ENCODE data around the gene NUP210.

Gene NUP210

GRCh38 chr3:13346481-13347389 is 73.4 kb downstream of the NUP210 start:
- Histone ChIP-seq H3K4me1 (ENCODE audit: control insufficient read depth, low read depth, low read length) (peaks cover 4% of the 10 kb centered on the region), H3K27me3 (ENCODE audit: insufficient read depth, low read length, poor library complexity) (no peaks in the 10 kb centered on the region), H3K4me2 (ENCODE audit: low read length) (no peak overlapping the region), H3K4ac (ENCODE audit: low read depth, low read length) (no peak overlapping the region), H3K9ac (ENCODE audit: low read length) (no peak overlapping the region), H3K27ac (ENCODE audit: low read depth, low read length) (peak overlapping the region; percentile 66), H3K79me2 (ENCODE audit: control insufficient read depth, insufficient read depth, low read length) (no peaks in the 10 kb centered on the region), H4K8ac (ENCODE audit: low read depth, low read length) (no peak overlapping the region), H3K18ac (ENCODE audit: low read length) (no peak overlapping the region), H2AK5ac (ENCODE audit: low read length) (no peak overlapping the region), H4K5ac (ENCODE audit: low read length) (no peak overlapping the region), H2BK5ac (ENCODE audit: low read length) (no peak overlapping the region), H3K4me3 (ENCODE audit: low read length) (no peak overlapping the region), H2BK120ac (ENCODE audit: low read depth, low read length) (no peak overlapping the region), H3K36me3 (ENCODE audit: control insufficient read depth, insufficient read depth, low read length) (no peaks in the 10 kb centered on the region), H3K79me1 (ENCODE audit: low read length) (no peaks in the 10 kb centered on the region), H2BK15ac (replicated peaks; ENCODE audit: low read depth) (no peak overlapping the region), H3K23ac (ENCODE audit: low read length) (no peak overlapping the region), H3K56ac (ENCODE audit: low read length) (peak overlapping the region; percentile 62)
- peak; percentile 91 for DNase-seq
- no CpG with 5 or more reads among the region's 23 CpGs for whole genome bisulfite sequencing (ENCODE audit: extremely low coverage, insufficient coverage, low lambda C conversion rate)

DNA sequence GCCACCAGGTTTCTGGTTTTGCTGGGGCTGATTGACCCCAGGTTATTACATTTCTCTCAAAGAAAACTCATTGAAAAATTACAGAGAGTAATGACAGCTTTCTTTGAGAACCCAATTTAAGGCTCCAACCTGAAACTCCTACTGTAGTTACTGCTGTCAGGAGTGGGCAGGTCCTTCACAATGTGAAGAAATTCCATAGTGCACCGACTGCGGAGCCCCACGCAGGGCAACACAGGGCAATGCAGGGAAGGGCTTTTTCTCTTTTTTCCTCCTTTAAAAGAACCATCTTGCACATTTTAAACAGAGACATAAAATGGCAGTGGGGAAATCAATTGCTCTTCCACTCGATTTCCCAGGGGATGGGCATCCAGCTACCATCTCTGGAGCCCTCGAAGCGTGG is 74.3 kb downstream of the NUP210 start:
- Histone ChIP-seq H3K4me3 (ENCODE audit: low read length) (no peak overlapping the region), H4K8ac (ENCODE audit: low read depth, low read length) (no peak overlapping the region), H3K79me2 (ENCODE audit: control insufficient read depth, insufficient read depth, low read length) (no peaks in the 10 kb centered on the region), H3K9ac (ENCODE audit: low read length) (no peak overlapping the region), H3K4me1 (ENCODE audit: control insufficient read depth, low read depth, low read length) (peaks cover 4% of the 10 kb centered on the region), H3K4ac (ENCODE audit: low read depth, low read length) (no peak overlapping the region), H4K5ac (ENCODE audit: low read length) (no peak overlapping the region), H3K4me2 (ENCODE audit: low read length) (no peak overlapping the region), H3K27me3 (ENCODE audit: insufficient read depth, low read length, poor library complexity) (no peaks in the 10 kb centered on the region), H3K18ac (ENCODE audit: low read length) (no peak overlapping the region), H3K56ac (ENCODE audit: low read length) (no peak overlapping the region), H3K79me1 (ENCODE audit: low read length) (no peaks in the 10 kb centered on the region), H3K27ac (ENCODE audit: low read depth, low read length) (no peak overlapping the region), H2BK120ac (ENCODE audit: low read depth, low read length) (no peak overlapping the region), H3K23ac (ENCODE audit: low read length) (no peak overlapping the region), H2BK15ac (replicated peaks; ENCODE audit: low read depth) (no peak overlapping the region), H2AK5ac (ENCODE audit: low read length) (no peak overlapping the region), H3K36me3 (ENCODE audit: control insufficient read depth, insufficient read depth, low read length) (no peaks in the 10 kb centered on the region), H2BK5ac (ENCODE audit: low read length) (no peak overlapping the region)
- DNase-seq: no peak
- no CpG with 5 or more reads among the region's 6 CpGs for WGBS (ENCODE audit: extremely low coverage, insufficient coverage, low lambda C conversion rate)

GRCh38 chr3:13345284-13345683 is 74.8 kb downstream of the NUP210 start:
- no peak overlapping the region for H3K4me2 ChIP-seq (ENCODE audit: low read length)
- H3K27me3 ChIP-seq (ENCODE audit: insufficient read depth, low read length, poor library complexity): no peaks in the 10 kb centered on the region
- no peak overlapping the region for H3K4ac ChIP-seq (ENCODE audit: low read depth, low read length)
- no peak overlapping the region for H2BK5ac ChIP-seq (ENCODE audit: low read length)
- no peak overlapping the region for H2BK120ac ChIP-seq (ENCODE audit: low read depth, low read length)
- DNase-seq: no peak
- no peak overlapping the region for H2AK5ac ChIP-seq (ENCODE audit: low read length)
- H4K5ac ChIP-seq (ENCODE audit: low read length): no peak overlapping the region
- H3K9ac ChIP-seq (ENCODE audit: low read length): no peak overlapping the region
- no peaks in the 10 kb centered on the region for H3K36me3 ChIP-seq (ENCODE audit: control insufficient read depth, insufficient read depth, low read length)
- H3K79me1 ChIP-seq (ENCODE audit: low read length): no peaks in the 10 kb centered on the region
- no peak overlapping the region for H3K4me3 ChIP-seq (ENCODE audit: low read length)
- no peak overlapping the region for H3K27ac ChIP-seq (ENCODE audit: low read depth, low read length)
- WGBS (ENCODE audit: extremely low coverage, insufficient coverage, low lambda C conversion rate): no CpG with 5 or more reads among the region's 8 CpGs
- H3K4me1 ChIP-seq (ENCODE audit: control insufficient read depth, low read depth, low read length): peaks cover 4% of the 10 kb centered on the region
- H3K23ac ChIP-seq (ENCODE audit: low read length): no peak overlapping the region
- H2BK15ac ChIP-seq (replicated peaks; ENCODE audit: low read depth): no peak overlapping the region
- no peak overlapping the region for H3K18ac ChIP-seq (ENCODE audit: low read length)
- H4K8ac ChIP-seq (ENCODE audit: low read depth, low read length): no peak overlapping the region
- H3K79me2 ChIP-seq (ENCODE audit: control insufficient read depth, insufficient read depth, low read length): no peaks in the 10 kb centered on the region
- H3K56ac ChIP-seq (ENCODE audit: low read length): no peak overlapping the region

- DNase-seq: no peak
- Histone ChIP-seq H3K56ac (ENCODE audit: low read length) (no peak overlapping the region), H3K27me3 (ENCODE audit: insufficient read depth, low read length, poor library complexity) (no peaks in the 10 kb centered on the region), H3K79me2 (ENCODE audit: control insufficient read depth, insufficient read depth, low read length) (no peaks in the 10 kb centered on the region), H2AK5ac (ENCODE audit: low read length) (no peak overlapping the region), H3K23ac (ENCODE audit: low read length) (no peak overlapping the region), H3K4ac (ENCODE audit: low read depth, low read length) (no peak overlapping the region), H3K36me3 (ENCODE audit: control insufficient read depth, insufficient read depth, low read length) (no peaks in the 10 kb centered on the region), H3K18ac (ENCODE audit: low read length) (no peak overlapping the region), H3K4me3 (ENCODE audit: low read length) (no peak overlapping the region), H3K9ac (ENCODE audit: low read length) (no peak overlapping the region), H3K27ac (ENCODE audit: low read depth, low read length) (no peak overlapping the region), H2BK5ac (ENCODE audit: low read length) (no peak overlapping the region), H4K8ac (ENCODE audit: low read depth, low read length) (no peak overlapping the region), H4K5ac (ENCODE audit: low read length) (no peak overlapping the region), H3K4me1 (ENCODE audit: control insufficient read depth, low read depth, low read length) (peaks cover 4% of the 10 kb centered on the region), H3K79me1 (ENCODE audit: low read length) (no peaks in the 10 kb centered on the region), H2BK15ac (replicated peaks; ENCODE audit: low read depth) (no peak overlapping the region), H3K4me2 (ENCODE audit: low read length) (no peak overlapping the region), H2BK120ac (ENCODE audit: low read depth, low read length) (no peak overlapping the region)
- WGBS (ENCODE audit: extremely low coverage, insufficient coverage, low lambda C conversion rate): no CpG with 5 or more reads among the region's 9 CpGs
Measured at GRCh38 chr3:13344663-13345062, 75.5 kb downstream of the NUP210 start.

GRCh38 chr3:13343601-13344000 is 76.5 kb downstream of the NUP210 start:
- Histone ChIP-seq H3K9ac (ENCODE audit: low read length) (no peak overlapping the region), H2BK5ac (ENCODE audit: low read length) (no peak overlapping the region), H3K79me2 (ENCODE audit: control insufficient read depth, insufficient read depth, low read length) (no peaks in the 10 kb centered on the region), H3K4me2 (ENCODE audit: low read length) (no peak overlapping the region), H3K56ac (ENCODE audit: low read length) (no peak overlapping the region), H3K36me3 (ENCODE audit: control insufficient read depth, insufficient read depth, low read length) (no peaks in the 10 kb centered on the region), H3K27me3 (ENCODE audit: insufficient read depth, low read length, poor library complexity) (no peaks in the 10 kb centered on the region), H2BK15ac (replicated peaks; ENCODE audit: low read depth) (no peak overlapping the region), H2AK5ac (ENCODE audit: low read length) (no peak overlapping the region), H3K4ac (ENCODE audit: low read depth, low read length) (no peak overlapping the region), H3K4me3 (ENCODE audit: low read length) (no peak overlapping the region), H4K5ac (ENCODE audit: low read length) (no peak overlapping the region), H3K18ac (ENCODE audit: low read length) (no peak overlapping the region), H2BK120ac (ENCODE audit: low read depth, low read length) (no peak overlapping the region), H4K8ac (ENCODE audit: low read depth, low read length) (no peak overlapping the region), H3K23ac (ENCODE audit: low read length) (no peak overlapping the region), H3K27ac (ENCODE audit: low read depth, low read length) (no peak overlapping the region), H3K79me1 (ENCODE audit: low read length) (no peaks in the 10 kb centered on the region), H3K4me1 (ENCODE audit: control insufficient read depth, low read depth, low read length) (peaks cover 4% of the 10 kb centered on the region)
- no CpG with 5 or more reads among the region's 6 CpGs for whole genome bisulfite sequencing (ENCODE audit: extremely low coverage, insufficient coverage, low lambda C conversion rate)
- no peak for DNase-seq
